Heart left ventricle (tissue), 16 donors: ENCODE data around the gene MYO6. TPM values are rescaled to one million over a fixed set of nuclear protein-coding genes. Genes with fewer than 3 reads are reported as not detected.
A peak's percentile ranks its signal among the peaks of the same experiment; 100 is the strongest.

ENCODE experiments used
- ATAC-seq, 4 donors: fragments of 200-7000 bp; cut with Tn5 transposase; one replicate each; pipeline ENCODE4 v1.9.1; 2020 to 2022; ENCODE audit warnings: moderate library complexity in 4 of 4, mild to moderate bottlenecking in 3 of 4, moderate number of reproducible peaks in 1 of 4
- DNase-seq, 5 donors: peaks; one replicate each; pipeline ENCODE4 v3.0.0-alpha.2; 2020
- H3K27ac ChIP-seq, 12 donors: fragments of 200-600 bp; sonication (generic) in 4 of 12; one replicate each; pipeline versions ENCODE4 v1.5.0 to v1.8.0; 2016 to 2022; ENCODE audit warnings: mild to moderate bottlenecking in 2 of 12
- H3K27me3 ChIP-seq, 9 donors: fragments of 200-600 bp; sonication (generic) in 2 of 9; one replicate each; pipeline versions ENCODE4 v1.5.1 to v1.8.0; 2016 to 2022; ENCODE audit warnings: mild to moderate bottlenecking in 3 of 9
- H3K36me3 ChIP-seq, 9 donors: fragments of 200-600 bp; sonication (generic) in 2 of 9; one replicate each; pipeline versions ENCODE4 v1.5.0 to v1.8.0; 2018 to 2022; ENCODE audit warnings: mild to moderate bottlenecking in 2 of 9
- H3K4me1 ChIP-seq, 12 donors: fragments of 200-600 bp; sonication (generic) in 4 of 12; one replicate each; pipeline versions ENCODE4 v1.5.0 to v1.8.0; 2016 to 2022; ENCODE audit warnings: mild to moderate bottlenecking in 3 of 12
- H3K4me3 ChIP-seq, 12 donors: fragments of 200-600 bp; sonication (generic) in 4 of 12; one replicate each; pipeline versions ENCODE4 v1.5.0 to v1.8.0; 2017 to 2022; ENCODE audit warnings: mild to moderate bottlenecking in 9 of 12, moderate library complexity in 4 of 12
- H3K9me3 ChIP-seq, 12 donors: fragments of 200-600 bp; sonication (generic) in 4 of 12; one replicate each; pipeline versions ENCODE4 v1.5.0 to v1.8.0; 2016 to 2022; ENCODE audit warnings: mild to moderate bottlenecking in 1 of 12
- POLR2A ChIP-seq, 2 donors: fragments of 450-650 bp; IDR thresholded peaks; one replicate each; pipeline ENCODE4 v1.6.1; 2017; ENCODE audit warnings: antibody characterized with exemption in 2 of 2, mild to moderate bottlenecking in 2 of 2, moderate library complexity in 2 of 2
- WGBS, 4 donors: extraction: QIAGEN DNeasy Blood & Tissue Kit in 2 of 4; methylation state at CpG; one replicate each; pipeline versions ENCODE4 v1.1.5 to v1.1.7; 2013 to 2018; 5-methylcytosine and 5-hydroxymethylcytosine counted together
- intact Hi-C, 10 donors: fragments of 100-400 bp; cut with DNase I; formaldehyde crosslinking; loops; one replicate each; pipeline versions ENCODE4 v1.11.1 to v1.14.2; 2022
- polyA plus RNA-seq, 2 donors: library from polyadenylated mRNA; stranded (reverse); fragments of 200-250 nt; gene quantifications; one replicate each; pipeline ENCODE4 v1.2.3, GENCODE V29; 2013
- total RNA-seq, 9 donors: library from RNA; depleted of rRNA in 2 of 9; stranded (reverse); fragments of >200 nt in 2 of 9; fragmentation: NEBNext Ultra II Directional in 3 of 9; extraction: Animal tissue kit (Norgen Biotek cat#: 25700) in 3 of 9; gene quantifications; one replicate each; pipeline versions ENCODE4 v1.1.0 to v1.2.4, GENCODE V29; 2016 to 2023
- TF ChIP-seq, protein P1 (sequence below), 12 donors: fragments of 200-600 bp; sonication (generic) in 4 of 12; IDR thresholded peaks; one replicate each; pipeline versions ENCODE4 v1.5.0 to v1.8.0; 2018 to 2022; ENCODE audit warnings: antibody characterized with exemption in 12 of 12, mild to moderate bottlenecking in 5 of 12
- donor health status: ischemic (EF 13 %, LVEDD 7.1; RV severe dilation, severe dysfunction).
- donor health status: healthy with polysubstance abuse.
- donor health status: DM: no; HTN: yes; CAD: no.
- donor health status: DM: no; HTN: no; CAD: no.
- donor health status: ischemic (EF 25% LVEDD 6.9; RV normal size, moderate dysfunction).
- donor health status: ischemic (EF 25% LVEDD 5.7; RV mildly dilated, moderate dysfunction).
- donor health status: healthy.
- donor health status: DM: yes; HTN: yes; CAD: no.
- donor health status: ischemic (EF 35%, LVEDD 5.7; RV mildly dilated, moderate dysfunction).
- donor health status: nonischemic (EF 11% LVEDD 7.7; RV severe dilation, severe dysfunction).
- donor health status: DM: yes; HTN: yes; CAD: no.
- donor health status: PGD.
- donor health status: ischemic (EF 29% LVEDD 5.4; RV normal size, mild dysfunction).
- donor health status: nonischemic (EF 23%, LVEDD 6.1; RV moderate dilation, normal function).

MYO6 gene
- total and polyA plus RNA-seq, 11 donors: 3.1 to 9.5 (median 5.8) TPM

DNA sequence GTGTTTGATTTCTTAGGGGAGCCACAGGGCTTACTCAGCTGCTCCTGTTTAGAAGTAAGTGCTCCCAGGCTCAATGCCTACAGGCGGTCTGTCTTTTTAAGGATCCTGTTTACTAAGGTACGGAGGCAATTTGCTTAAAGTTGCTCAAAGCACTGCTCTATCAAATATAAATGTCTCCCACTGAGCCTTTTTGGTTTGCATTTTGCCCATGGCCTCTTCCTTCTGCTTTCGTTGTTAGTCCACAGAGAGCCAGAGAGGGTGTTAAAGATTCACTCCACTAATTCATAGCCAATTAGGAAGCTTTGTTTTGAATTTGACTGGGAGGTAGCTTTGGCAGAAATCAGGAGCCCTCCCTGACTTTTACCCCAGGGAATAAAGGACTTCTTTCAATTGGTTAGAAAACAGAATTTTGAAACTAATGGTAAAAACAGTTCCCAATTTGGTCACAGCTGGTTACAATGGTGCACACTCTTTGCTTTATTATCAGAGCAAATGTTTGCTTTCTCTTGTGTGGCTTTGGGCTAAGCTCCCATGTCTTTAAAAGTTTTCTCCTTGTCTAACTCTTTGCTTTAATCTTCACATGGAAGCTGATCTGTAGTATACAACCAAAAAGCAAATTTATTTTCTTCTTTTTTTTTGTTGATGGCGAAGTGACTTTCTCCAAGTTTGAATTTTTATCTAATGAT lies 197.2 kb downstream of the MYO6 start:
- no peak for ATAC-seq
- 60 to 64% (median 62%) methylated on average over 4 of the region's 4 CpGs for WGBS, 4 donors
- no peaks in the 10 kb centered on the region for H3K27me3 ChIP-seq
- no peaks in the 10 kb centered on the region for H3K36me3 ChIP-seq
- no peak for DNase-seq
- no peak overlapping the region for H3K27ac ChIP-seq
- intact Hi-C loops: loop anchor here in 1 of 10 donors (10.0 kb wide), 1 partner anchor 919 kb away; no protein-coding TSS in a partner anchor
- H3K9me3 ChIP-seq: no peaks in the 10 kb centered on the region
- H3K4me1 ChIP-seq: peaks cover 0 to 1% (median 0%) of the 10 kb centered on the region in 12 donors
- H3K4me3 ChIP-seq: no peak overlapping the region
- TF ChIP-seq, protein P1, sequence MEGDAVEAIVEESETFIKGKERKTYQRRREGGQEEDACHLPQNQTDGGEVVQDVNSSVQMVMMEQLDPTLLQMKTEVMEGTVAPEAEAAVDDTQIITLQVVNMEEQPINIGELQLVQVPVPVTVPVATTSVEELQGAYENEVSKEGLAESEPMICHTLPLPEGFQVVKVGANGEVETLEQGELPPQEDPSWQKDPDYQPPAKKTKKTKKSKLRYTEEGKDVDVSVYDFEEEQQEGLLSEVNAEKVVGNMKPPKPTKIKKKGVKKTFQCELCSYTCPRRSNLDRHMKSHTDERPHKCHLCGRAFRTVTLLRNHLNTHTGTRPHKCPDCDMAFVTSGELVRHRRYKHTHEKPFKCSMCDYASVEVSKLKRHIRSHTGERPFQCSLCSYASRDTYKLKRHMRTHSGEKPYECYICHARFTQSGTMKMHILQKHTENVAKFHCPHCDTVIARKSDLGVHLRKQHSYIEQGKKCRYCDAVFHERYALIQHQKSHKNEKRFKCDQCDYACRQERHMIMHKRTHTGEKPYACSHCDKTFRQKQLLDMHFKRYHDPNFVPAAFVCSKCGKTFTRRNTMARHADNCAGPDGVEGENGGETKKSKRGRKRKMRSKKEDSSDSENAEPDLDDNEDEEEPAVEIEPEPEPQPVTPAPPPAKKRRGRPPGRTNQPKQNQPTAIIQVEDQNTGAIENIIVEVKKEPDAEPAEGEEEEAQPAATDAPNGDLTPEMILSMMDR (IDR thresholded peaks at IDR 0.05): no peak
- no peak for TF ChIP-seq POLR2A (IDR thresholded peaks at IDR 0.05)

DNA sequence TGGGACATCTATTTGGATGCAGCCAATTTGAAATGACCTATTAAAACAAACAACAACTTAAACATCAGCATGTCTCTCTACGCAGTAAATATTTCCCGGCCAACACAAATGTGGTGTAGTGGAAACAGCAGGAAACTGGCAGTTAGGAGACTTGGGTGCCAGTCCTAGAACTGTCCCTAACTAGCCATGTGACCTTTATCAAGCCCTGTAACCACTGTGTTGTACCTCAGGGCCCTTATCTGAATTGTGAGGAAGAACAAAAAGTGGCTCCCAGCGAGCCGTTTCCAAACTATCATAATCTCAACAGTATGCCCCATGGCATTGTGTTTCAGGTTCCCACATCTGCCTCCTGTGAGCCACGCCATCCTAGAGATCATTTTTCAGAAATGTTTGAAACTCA lies 198.9 kb downstream of the MYO6 start:
- intact Hi-C loops: loop anchor here in 1 of 10 donors (10.0 kb wide), 1 partner anchor 917 kb away; no protein-coding TSS in a partner anchor

GRCh38 chr6:75952128-75952527 lies 203.1 kb downstream of the MYO6 start:
- no peak for DNase-seq
- no peak for ATAC-seq
- Histone ChIP-seq H3K4me1 (peaks cover 0 to 11% (median 0%) of the 10 kb centered on the region in 12 donors), H3K4me3 (no peak overlapping the region), H3K9me3 (peaks cover 0 to 2% (median 0%) of the 10 kb centered on the region in 12 donors), H3K36me3 (no peaks in the 10 kb centered on the region), H3K27me3 (no peaks in the 10 kb centered on the region), H3K27ac (no peak overlapping the region)
- intact Hi-C loops: no loop called here
- TF ChIP-seq POLR2A (IDR thresholded peaks at IDR 0.05): no peak
- TF ChIP-seq, protein P1 (IDR thresholded peaks at IDR 0.05): no peak
- WGBS, 4 donors: 38 to 51% (median 40%) methylated on average over 3 of the region's 3 CpGs

More for the DNA sequence above, 198.9 kb downstream of the MYO6 start:
- no peak for DNase-seq
- WGBS, 4 donors: 53 to 67% (median 56%) methylated on average over 5 of the region's 5 CpGs
- H3K27ac ChIP-seq: no peak overlapping the region
- no peaks in the 10 kb centered on the region for H3K9me3 ChIP-seq
- no peaks in the 10 kb centered on the region for H3K36me3 ChIP-seq
- H3K27me3 ChIP-seq: no peaks in the 10 kb centered on the region
- H3K4me3 ChIP-seq: no peak overlapping the region
- peak in 2 of 4 donors; percentile 44 to 61 for ATAC-seq
- TF ChIP-seq, protein P1 (IDR thresholded peaks at IDR 0.05): no peak
- TF ChIP-seq POLR2A (IDR thresholded peaks at IDR 0.05): no peak
- peaks cover 0 to 11% (median 0%) of the 10 kb centered on the region in 12 donors for H3K4me1 ChIP-seq

GRCh38 chr6:75963569-75963968 lies 214.5 kb downstream of the MYO6 start:
- H3K27me3 ChIP-seq: no peaks in the 10 kb centered on the region
- ATAC-seq: no peak
- DNase-seq: no peak
- H3K4me1 ChIP-seq: no peaks in the 10 kb centered on the region
- no peak overlapping the region for H3K4me3 ChIP-seq
- H3K9me3 ChIP-seq: no peaks in the 10 kb centered on the region
- no peaks in the 10 kb centered on the region for H3K36me3 ChIP-seq
- no peak for TF ChIP-seq POLR2A (IDR thresholded peaks at IDR 0.05)
- TF ChIP-seq, protein P1 (IDR thresholded peaks at IDR 0.05): no peak
- 84 to 92% (median 90%) methylated on average over 1 of the region's 1 CpG for WGBS, 4 donors
- H3K27ac ChIP-seq: no peak overlapping the region
- intact Hi-C loops: no loop called here
